ENCODE measurements around the gene PIAS1.
"Not testable (repeated sequence)": the region's sequence is repeated elsewhere in the genome, so short reads cannot be mapped to it uniquely, and the experiment has no call there.

Gene PIAS1

DNA sequence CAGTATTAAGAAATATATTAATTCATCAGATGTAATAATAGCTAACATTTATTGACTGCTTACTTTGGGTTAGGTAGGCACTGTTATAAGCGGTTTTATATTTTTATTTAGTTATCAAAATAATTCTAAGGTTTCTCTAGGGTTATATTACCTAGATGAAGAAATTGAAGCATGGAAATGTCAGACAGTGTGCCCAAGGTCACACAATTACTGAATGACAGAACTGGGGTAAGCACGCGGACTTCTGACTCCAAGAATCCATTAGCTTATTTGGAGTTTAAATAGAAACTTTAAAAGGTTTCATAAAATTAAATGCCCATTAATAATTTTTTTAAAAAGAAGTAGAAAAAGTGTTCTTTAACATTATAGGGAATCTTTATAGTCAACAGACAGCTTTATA is 76.7 kb downstream of the PIAS1 start:
- DNase-seq = no peak

DNA sequence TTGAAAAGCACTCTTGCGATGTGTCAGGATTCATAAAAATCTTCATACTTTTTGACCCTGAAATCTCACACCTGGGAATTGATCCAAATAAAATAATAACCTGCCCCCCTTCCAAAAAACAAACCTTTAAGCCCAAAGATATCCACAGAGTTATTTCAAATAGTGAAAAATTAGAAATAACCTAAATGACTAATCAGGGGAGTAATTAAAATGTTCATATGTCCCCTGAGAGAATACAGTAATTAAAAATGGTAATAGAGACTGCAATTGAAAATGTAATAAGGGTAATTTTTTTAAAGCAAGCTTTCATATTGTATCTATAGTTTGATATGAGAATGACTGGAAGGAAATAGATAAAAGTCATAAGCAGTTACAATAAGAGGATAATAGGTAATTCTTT is 83.0 kb downstream of the PIAS1 start:
- DNase-seq = no peak

DNA sequence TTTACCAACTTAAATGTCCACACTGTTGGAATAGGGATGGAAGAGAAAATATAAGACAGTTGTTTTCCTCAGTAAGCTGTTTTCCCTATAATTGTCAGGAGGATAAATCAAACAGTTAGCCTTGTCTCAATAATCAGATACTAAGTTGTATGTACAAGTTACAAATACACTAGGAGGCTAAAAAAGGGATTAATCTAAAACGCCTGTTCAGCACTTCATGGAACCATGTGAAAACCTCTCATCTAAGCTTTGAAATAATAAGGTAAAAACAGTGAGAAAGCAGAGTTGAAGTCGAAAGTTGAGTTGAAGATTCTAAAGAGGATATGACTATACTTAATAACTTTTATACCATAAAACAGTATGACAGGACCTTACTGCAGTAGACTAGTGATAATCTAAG is 89.0 kb downstream of the PIAS1 start:
- no peak for DNase-seq

DNA sequence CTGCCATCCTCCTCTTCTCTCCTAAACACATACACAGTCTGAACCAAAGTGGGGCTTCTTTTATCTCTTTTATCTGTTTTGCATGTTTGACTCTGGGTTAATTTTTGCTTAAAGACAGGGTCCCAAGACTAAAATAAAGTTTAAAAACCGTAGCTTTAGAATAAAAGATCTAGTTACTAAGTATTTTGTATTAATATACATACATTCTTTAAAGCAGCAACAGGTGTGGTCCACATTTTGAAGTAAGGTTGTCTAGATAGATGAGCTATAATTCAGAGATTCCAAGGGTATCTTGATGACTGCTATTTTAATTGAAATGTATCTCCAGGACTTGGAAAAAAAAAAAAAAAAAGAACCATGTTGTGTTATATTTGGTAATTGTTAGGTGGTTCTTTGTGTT is 89.7 kb downstream of the PIAS1 start:
- no peak for DNase-seq

DNA sequence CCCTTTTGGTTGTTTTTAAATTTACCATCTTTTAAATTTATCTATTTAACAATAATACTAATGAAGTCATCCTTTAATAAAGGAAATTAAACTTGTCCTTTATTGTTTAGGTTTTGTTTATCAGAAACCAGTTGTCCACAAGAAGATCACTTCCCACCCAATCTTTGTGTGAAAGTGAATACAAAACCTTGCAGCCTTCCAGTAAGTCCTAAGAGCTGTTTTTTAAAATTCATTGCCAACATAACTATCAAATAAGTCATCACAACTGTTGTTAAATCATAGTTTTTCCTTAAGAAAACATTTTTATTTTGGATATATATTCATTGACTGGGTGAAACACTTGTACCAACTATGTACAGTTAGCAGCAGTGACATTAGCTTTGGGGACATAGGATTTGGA is 91.6 kb downstream of the PIAS1 start:
- no peak for DNase-seq

DNA sequence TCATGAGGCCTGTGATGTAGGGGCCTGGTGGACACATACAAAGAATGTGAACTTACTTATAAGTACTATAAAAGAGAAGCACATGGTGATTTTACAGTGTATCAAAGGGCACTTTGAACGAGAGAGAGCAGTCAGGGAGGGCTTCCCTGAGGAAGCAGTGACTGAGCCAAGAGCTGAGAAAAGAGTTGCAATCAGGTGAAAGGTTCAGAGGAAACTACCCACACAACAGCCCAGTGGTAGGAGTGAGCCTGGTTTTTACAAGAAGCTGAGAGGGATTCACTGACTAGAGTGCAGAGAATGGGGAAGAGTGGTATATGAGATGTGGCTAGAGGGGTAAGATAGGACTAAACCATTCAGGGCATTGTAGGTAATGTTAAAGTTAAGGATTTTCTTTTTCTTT is 93.9 kb downstream of the PIAS1 start:
- DNase-seq = no peak

DNA sequence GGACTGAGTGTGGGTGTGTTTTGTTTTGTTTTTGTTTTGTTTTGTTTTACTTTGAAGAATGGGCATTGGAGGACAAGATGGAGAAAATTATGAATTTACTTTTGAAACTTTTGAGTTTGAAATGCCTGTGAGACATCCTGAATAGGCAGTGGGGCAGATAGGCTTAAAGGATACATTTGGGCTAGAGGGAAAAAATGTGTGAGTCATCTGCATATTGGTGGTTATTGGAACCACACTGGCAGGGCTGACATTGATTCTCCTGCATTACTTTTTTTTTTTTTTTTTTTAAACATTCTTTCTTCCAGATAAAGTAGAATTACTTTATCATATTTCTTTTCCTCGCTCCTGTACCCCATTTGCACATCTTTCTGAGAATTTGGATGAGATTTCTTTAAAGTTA is 94.9 kb downstream of the PIAS1 start:
- no peak for DNase-seq

DNA sequence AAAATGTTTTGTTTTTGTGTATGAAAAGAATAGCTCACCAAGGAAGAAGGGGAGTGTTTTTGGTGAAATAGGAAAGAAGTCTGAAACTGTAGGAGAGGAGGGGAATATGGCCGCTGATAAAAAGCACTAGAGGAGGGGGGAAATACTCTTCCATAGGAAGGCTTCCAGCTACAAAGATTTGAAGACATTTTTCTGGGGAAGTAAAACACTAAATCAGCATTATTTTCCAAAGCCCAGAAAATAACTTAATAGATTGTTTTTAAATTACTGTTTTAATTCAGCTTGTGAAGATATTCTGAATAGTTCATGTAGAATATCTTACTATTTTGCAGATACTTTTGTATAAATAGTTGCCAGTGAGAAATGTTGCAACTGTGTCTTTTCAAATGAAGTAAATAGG is 96.1 kb downstream of the PIAS1 start:
- DNase-seq = no peak

DNA sequence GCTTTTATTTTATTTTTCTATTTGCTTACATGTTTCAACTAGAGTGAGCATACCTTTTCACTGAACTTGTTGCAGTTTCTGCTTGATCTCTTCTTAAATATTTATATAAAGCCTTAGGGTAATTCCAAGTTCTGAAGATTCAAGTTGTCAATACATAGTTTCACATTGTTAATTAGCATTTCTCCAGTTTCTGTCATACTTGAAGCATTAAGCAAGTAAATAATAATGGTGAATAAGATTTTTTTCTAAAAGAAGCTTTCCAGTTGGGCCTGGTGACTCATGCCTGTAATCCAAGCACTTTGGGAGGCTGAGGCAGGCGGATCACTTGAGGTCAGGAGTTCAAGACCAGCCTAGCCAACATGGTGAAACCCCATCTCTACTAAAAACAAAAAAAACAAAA is 97.2 kb downstream of the PIAS1 start:
- DNase-seq = no peak

DNA sequence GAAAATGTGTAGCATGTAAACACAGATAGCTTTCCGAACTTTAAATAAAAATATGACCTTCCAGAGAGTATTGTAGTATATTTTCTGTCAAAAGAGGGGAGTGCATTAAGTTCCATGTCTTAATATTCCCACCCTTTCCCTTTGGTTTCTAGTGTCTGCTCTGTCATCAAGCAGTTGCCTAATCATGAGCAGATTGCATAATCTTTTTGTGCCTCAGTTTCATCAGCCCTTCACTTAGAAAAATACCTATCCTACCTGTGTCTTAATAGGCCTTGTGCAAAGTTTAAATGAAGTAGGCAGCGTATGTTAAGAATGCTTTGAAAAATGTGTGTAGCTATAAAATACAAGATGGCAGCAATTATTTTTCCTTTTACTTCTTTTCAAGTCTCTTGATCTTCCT is 98.2 kb downstream of the PIAS1 start:
- no peak for DNase-seq

DNA sequence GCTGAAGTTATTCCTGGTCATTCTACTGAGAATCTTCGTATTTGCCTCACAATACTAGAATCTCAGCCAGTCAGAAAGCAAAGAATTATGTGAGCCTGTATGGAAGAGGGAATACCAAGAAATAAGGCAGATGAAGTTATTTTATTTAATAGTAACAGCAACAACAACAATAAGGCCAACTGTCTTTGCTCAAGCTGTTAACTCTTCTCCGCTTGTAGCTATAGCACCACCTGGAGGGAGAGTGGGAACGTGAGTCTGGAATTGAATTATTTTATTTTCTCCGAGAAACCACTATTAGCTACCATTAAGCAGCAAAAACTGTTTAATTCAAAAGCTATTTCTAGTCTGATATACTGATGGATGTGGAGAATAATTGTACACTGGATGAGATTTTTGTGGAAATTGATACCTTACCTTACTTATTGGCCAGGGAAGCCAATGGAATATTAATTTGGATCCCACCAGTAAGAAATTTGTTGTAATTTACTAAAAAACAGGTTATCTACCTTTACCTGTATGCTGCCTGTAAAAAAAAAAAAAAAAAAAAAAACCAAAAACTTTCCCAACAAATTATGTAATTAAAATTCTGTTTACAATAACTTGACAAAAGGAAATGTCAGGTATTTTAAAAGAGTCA is 100.9 kb downstream of the PIAS1 start:
- peak; percentile 54 for DNase-seq

DNA sequence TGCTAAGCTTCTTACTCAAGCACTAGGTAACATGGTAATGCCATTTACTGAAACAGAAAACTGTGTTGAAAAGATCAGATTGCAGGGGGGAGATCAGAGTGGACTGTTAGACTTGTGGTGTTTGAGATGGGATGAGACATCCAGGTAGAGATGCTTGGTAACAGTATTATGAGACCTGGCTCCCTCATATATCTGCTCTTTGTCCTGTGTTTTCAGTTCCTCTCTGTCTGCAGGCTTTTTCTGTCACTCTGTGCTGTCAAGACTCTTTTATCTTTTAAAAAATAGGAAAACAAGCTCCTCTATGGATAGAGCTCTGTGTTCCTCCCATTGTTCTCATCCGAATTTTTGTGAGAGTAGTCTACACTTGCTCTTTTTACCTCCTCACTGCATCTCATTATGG is 103.0 kb downstream of the PIAS1 start:
- DNase-seq = no peak

DNA sequence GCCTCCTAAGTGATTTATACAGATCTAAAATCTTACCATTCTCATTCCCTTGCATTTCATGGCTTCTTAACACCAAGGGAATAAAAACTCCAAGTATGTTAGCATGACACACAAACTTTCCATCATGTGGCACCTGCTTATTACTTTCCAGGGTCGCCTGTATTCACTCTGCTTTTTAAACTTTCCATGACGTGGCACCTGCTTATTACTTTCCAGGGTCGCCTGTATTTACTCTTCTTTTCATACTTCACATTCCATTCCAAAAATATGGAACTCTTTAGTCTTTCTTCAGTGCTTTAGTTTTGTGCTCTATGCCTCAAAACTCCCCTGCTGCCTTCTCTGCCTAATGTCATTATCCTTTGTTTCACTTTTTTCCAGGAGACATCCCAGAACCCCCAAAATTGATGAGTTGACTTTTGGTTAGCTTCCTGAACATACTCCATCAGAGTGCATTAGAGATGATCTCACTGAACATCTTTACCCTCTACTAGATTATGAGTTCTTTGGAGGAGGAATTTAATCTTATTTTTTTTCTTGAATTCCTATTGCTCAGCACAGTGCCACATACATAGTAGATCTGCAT is 104.0 kb downstream of the PIAS1 start:
- no peak for DNase-seq

DNA sequence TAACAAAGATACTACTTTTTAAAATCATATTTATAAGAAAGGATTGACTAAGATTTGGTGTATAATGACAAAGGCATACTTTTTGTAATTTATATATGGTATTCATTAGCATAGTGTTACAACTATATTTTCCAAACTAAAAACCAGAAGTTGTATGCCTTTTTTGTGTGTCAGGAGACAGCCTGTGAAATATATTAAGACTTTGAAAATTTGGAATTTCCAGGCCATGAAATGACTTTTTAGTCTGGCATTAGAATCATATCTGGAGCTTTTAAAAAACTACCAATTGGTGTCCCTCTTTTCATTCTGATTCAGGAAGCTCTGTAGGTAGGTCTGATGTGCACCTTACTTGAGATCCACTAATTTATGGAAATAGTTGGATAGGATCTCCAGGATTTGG is 109.1 kb downstream of the PIAS1 start:
- DNase-seq = no peak

DNA sequence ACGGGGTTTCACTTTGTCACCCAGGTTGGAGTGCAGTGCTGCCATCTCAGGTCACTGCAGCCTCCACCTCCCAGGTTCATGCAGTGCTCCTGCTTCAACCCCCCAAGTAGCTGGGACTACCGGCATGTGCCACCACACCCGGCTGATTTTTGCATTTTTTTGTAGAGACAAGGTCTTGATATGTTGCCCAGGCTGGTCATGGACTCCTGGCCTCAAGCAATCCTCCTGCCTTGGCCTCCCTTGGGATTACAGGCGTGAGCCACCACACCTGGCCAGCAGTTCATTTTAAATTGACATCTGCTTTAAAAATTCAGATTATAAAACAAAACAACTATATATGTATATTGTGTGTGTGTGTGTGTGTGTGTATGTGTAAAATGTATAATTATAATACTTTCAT is 112.7 kb downstream of the PIAS1 start:
- DNase-seq = no peak

DNA sequence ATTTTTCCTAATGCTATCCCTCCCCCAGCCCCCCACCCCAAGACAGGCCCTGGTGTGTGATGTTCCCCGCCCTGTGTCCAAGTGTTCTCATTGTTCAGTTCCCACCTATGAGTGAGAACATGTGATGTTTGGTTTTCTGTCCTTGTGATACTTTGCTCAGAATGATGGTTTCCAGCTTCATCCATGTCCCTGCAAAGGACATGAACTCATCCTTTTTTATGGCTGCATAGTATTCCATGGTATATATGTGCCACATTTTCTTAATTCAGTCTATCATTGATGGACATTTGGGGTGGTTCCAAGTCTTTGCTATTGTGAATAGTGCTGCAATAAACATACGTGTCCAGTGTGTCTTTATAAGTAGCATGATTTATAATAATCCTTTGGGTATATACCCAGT is 117.9 kb downstream of the PIAS1 start:
- not testable (repeated sequence) for DNase-seq

DNA sequence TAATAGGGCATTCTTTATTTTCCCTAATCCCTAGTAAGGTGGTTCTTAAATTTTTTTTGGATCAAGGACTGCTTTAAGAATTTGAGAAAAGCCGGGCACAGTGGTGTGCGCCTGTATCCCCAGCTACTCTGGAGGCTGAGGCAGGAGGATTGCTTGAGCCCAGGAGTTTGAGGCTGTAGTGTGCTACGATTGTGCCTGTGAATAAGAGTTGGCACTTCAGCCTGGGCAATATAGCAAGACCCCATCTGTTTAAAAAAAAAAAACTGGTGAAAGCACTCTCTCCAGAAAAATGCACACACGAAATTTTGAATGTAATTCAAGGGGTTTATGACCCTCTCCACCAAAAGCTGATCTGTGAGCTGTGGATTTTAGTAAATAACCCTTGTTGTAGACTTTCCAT is 119.0 kb downstream of the PIAS1 start:
- DNase-seq = no peak

DNA sequence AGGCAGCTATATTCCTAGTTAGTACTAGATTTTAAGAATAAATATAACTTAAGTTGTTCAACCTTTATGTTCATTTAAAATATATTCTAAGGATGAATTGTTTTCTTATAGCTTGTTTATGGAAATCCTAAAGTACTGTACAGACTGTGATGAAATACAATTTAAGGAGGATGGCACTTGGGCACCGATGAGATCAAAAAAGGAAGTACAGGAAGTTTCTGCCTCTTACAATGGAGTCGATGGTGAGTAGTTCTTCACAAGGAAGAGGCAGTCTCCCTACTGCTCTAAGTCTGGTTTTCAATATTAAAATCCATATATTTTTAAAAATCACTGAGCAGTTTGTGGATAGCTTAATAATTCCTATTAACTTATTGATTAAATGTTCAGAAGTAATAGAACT is 121.4 kb downstream of the PIAS1 start:
- no peak for DNase-seq

DNA sequence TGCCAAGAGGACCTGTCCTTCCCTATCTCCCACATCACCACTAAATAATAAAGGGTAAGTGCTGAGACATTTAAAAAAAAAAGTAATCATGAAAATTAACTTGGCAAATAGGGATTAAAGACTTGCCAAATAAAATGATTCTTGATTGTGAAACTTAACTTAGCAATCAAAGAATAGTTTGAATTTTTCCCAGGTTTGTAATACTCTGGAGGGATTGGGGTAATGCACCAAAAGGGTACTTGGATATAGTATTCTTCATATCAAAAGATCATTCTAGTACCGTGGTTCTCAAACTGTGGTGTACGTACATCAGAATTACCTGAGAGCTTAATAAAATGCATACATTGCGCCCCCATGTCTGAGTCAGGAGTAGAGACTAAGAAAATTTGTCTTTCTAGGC is 122.5 kb downstream of the PIAS1 start:
- no peak for DNase-seq

DNA sequence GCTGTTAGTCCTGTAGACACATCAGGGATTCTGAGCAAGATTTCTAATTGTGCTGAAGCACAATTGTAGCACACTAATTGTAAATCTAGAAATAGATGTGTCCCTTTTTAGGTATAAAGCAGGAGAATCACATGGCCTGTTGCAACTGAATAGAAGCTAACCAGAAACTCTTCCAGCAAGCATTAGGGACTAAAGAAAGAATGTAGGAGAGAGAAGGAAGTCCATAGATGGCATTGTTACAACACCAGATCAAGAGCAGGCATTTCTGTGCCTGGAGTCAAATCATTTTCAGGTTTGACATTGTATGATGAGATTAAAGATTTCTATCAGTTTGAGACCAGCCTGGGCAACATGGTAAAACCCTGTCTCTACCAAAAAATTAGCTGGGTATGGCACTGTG is 123.6 kb downstream of the PIAS1 start:
- DNase-seq = no peak

DNA sequence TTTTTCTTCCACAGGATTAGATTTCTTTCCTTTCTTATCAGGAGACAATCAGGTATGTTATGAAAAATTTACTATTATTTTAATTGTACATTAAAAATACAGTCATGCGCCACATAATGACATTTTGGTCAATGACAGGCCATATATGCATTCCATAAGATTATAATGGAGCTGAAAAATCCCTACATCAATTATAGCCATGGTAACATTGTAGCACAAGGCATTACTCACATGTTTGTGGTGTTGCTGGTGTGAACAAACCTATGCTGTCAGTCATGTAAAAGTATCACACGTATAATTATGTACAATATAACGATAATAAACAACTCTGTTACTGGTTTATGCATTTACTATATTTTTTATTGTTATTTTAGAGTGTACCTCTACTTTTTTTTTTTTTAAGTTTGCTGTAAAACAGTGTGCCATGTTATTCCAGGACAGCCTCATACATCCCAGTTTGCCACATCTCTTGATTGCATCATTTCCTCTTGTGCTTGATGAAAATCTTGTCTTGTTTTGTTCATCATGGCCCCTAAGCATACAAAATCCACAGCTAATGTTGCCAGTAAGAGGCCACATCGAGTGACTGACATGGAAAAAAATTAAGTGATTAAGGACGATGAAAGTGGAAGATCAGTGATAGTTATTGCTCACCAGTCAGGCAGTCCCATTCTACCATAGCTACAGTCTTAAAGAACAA is 129.7 kb downstream of the PIAS1 start:
- DNase-seq = no peak

DNA sequence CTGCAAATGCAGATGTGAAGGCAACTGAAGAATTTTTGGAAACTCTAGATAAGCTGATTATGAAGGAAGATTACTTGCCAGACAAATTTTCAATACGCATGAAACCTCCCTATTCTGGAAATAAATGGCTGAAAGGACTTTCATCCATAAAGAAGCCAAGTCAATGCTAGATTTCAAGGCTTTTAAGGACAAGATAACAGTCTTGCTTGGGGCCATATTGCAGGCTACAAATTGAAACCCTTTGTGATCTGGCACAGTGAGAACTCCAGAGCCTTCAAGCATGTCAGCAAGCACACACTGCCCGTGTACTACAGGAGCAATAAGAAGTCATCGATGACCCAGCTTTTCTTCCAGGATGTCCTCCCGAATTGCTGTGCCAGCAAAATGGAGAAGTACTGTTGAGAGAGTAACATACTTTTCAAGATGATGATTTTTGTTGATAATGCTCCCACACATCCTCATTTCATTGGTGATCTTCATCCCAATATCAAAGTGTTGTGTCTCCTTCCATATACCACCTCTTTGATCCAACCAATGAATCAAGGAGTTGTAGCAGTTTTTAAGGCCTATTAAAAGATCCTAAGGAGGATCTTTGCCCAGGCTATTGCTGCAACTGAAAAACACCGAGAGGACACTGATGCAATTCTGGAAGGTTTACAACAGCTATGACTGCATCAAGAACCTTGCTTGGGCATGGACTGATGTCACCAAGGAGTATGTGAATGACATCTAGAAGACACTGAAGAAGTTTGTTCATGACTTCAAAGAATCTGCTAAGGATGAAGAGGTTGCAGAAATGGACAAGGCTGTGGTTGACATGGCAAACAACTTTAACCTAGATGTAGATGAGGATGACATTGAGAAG is 130.7 kb downstream of the PIAS1 start:
- no peak for DNase-seq

DNA sequence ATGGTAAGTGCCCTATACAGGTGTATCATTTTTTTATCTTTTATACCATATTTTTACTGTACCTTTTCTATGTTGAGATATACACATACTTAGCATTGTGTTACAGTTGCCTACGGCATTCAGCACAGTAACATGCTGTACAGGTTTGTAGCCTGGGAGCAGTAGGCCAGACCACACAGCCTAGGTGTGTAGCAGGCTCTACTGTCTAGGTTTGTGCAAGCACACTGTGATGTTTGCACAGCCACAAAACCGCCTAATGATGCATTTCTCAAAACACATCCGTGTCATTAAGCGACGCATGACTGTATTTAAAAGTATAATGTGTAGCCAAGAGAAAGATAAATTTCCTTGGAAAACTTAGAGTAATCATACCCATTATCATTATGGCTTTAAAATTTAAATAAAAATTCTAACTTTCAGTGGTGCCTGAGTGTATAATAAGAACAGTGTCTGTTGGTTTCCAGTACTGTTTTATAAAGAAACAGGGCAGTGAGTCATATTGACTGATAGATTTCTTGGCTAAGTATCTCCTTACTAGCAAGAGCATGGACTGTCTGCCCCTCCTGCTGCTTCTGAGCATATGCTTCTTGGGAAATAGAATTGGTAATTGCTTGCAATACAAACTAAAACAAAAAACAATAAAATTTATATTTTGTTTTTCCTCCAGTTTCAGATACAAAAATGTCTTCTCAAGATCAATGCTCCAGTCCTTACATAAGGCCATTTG is 132.7 kb downstream of the PIAS1 start:
- DNase-seq = no peak

Data from femur (tissue), 1 donor.